K562 (cell line): ENCODE measurements around the gene SVEP1. TPM values are rescaled to one million over a fixed set of nuclear protein-coding genes. Genes with fewer than 3 reads are reported as not detected.

ENCODE experiments used
- BCOR ChIP-seq: fragments of 450-650 bp; IDR thresholded peaks from 2 replicates; pipeline ENCODE4 v1.6.1; 2016
- KAT7 ChIP-seq: sonication (generic); formaldehyde crosslinking; IDR thresholded peaks from 2 replicates; pipeline ENCODE4 v1.8.0; 2022; ENCODE audit warnings: missing genetic modification reagents, mild to moderate bottlenecking, borderline replicate concordance
- LEF1 ChIP-seq: fragments of 450-650 bp; IDR thresholded peaks from 2 replicates; pipeline ENCODE4 v1.6.1; 2016; ENCODE audit warnings: mild to moderate bottlenecking
- MAFF ChIP-seq: IDR thresholded peaks from 2 replicates; pipeline ENCODE4 v1.6.1; 2012; ENCODE audit warnings: low read length, improper control_type of control experiment
- MTA1 ChIP-seq: fragments of 450-650 bp; IDR thresholded peaks from 2 replicates; pipeline ENCODE4 v1.6.1; 2017; ENCODE audit warnings: borderline replicate concordance
- NFIC ChIP-seq: fragments of 450-650 bp; IDR thresholded peaks from 2 replicates; pipeline ENCODE4 v1.6.1; 2017; ENCODE audit warnings: mild to moderate bottlenecking, inconsistent platforms
- NRF1 ChIP-seq, 2 experiments: fragments of 450-650 bp; IDR thresholded peaks in 1 of 2; conservative IDR thresholded peaks in 1 of 2; 2 replicates each; pipeline ENCODE4 v1.6.1; 2014; ENCODE audit warnings: mild to moderate bottlenecking in 2 of 2
- PHF20 ChIP-seq: fragments of 450-650 bp; IDR thresholded peaks from 2 replicates; pipeline ENCODE4 v1.6.1; 2018; ENCODE audit not compliant: partially characterized antibody
- PML ChIP-seq: IDR thresholded peaks from 2 replicates; pipeline ENCODE4 v1.6.1; 2012; ENCODE audit warnings: low read length, inconsistent platforms
- PTTG1 ChIP-seq: fragments of 450-650 bp; IDR thresholded peaks from 2 replicates; pipeline ENCODE4 v1.6.1; 2016; ENCODE audit warnings: low read depth, mild to moderate bottlenecking, missing genetic modification characterization, missing compliant biosample characterization
- SIN3A ChIP-seq, 2 experiments: fragments of 150-350 bp in 1 of 2; IDR thresholded peaks; 2 replicates each; pipeline ENCODE4 v1.6.1; 2011 to 2016; ENCODE audit warnings: borderline replicate concordance in 2 of 2, low read depth in 2 of 2, low read length in 2 of 2, mild to moderate bottlenecking in 2 of 2, moderate library complexity in 2 of 2; ENCODE audit not compliant: control insufficient read depth in 1 of 2
- TAF7 ChIP-seq: fragments of 450-650 bp; IDR thresholded peaks from 2 replicates; pipeline ENCODE4 v1.6.1; 2016; ENCODE audit warnings: missing genetic modification characterization, missing compliant biosample characterization
- TAL1 ChIP-seq: fragments of 450-650 bp; IDR thresholded peaks from 2 replicates; pipeline ENCODE4 v1.6.1; 2016; ENCODE audit warnings: mild to moderate bottlenecking
- ZFPM2 ChIP-seq: fragments of 250-450 bp; sonication (Bioruptor Pico); IDR thresholded peaks from 2 replicates; pipeline ENCODE4 v1.5.1; 2022; ENCODE audit warnings: mild to moderate bottlenecking
- polyA plus RNA-seq, 8 experiments: library from polyadenylated mRNA; depleted of rRNA in 4 of 8; stranded (reverse) in 5 of 8; unstranded in 3 of 8; fragments of >200 nt; fragmentation: Nextera tagmentation in 2 of 8; fragmentation: Illumina TruSeq in 1 of 8; extraction: Ambion mirVana in 2 of 8; extraction: Trizol in 1 of 8; gene quantifications; 2 replicates each; pipeline versions ENCODE4 v1.2.1 to v1.2.3, GENCODE V29; 2011 to 2014; ENCODE audit warnings: inconsistent platforms in 1 of 8, missing spikeins in 1 of 8
- total RNA-seq, 7 experiments: library from RNA; depleted of rRNA in 6 of 7; stranded (reverse); fragments of >200 nt in 6 of 7; fragmentation: Illumina TruSeq in 2 of 7; extraction: Trizol in 2 of 7; gene quantifications; 2 replicates each; pipeline versions ENCODE4 v1.2.1 to v1.2.3, GENCODE V29; 2011 to 2021; ENCODE audit warnings: low replicate concordance in 1 of 7
- TF ChIP-seq, protein P1 (sequence below): fragments of 450-650 bp; IDR thresholded peaks from 2 replicates; pipeline ENCODE4 v1.6.1; 2018; ENCODE audit warnings: mild to moderate bottlenecking, low read depth; ENCODE audit not compliant: partially characterized antibody
- TF ChIP-seq, protein P2 (sequence below): IDR thresholded peaks from 2 replicates; pipeline ENCODE4 v1.6.1; 2016; ENCODE audit warnings: missing genetic modification characterization, missing compliant biosample characterization
- TF ChIP-seq, protein P3 (sequence below), 2 experiments: fragments of 450-650 bp; conservative IDR thresholded peaks; 2 replicates each; pipeline ENCODE4 v1.6.1; 2017; ENCODE audit warnings: mild to moderate bottlenecking in 2 of 2, moderate library complexity in 2 of 2
- TF ChIP-seq, protein P4 (sequence below): fragments of 250-450 bp; sonication (Bioruptor Pico); IDR thresholded peaks from 2 replicates; pipeline ENCODE4 v1.5.0; 2022; ENCODE audit warnings: mild to moderate bottlenecking

Gene SVEP1
- total and polyA plus RNA-seq, 9 of the 15 experiments (the other 6 are each of a cell fraction or from before 2014, with no cell fraction given): 0.20 to 0.84 (median 0.43) TPM

DNA sequence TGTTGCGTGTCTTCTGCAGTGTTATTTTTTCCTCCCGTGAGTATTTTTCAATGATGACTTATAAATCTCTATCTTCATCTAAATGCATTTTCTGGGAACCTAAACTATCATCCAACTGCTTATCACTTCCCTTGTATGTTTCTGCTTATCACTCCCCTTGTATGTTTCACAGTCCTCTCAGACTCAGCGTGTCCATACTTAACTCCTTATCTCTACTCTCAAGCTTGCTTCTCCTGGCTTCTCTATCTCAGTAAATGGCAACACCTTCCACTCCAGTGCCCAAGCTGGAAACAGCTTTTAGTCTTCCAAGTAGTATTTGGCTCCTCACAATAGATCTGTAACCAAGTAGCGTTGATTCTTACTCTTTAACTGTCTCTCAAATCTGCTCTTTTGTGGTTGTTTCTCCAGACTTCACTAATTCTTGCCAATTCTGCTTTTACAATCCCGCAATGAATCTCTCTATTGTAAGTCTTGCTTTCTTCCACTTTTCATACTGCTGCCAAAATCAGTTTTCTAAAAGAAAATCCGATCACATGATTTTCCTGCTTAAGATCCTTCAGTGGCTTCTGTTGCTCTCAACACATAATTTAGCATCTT, 208.0 kb downstream of the SVEP1 start (continued):
- TF ChIP-seq, protein P1, sequence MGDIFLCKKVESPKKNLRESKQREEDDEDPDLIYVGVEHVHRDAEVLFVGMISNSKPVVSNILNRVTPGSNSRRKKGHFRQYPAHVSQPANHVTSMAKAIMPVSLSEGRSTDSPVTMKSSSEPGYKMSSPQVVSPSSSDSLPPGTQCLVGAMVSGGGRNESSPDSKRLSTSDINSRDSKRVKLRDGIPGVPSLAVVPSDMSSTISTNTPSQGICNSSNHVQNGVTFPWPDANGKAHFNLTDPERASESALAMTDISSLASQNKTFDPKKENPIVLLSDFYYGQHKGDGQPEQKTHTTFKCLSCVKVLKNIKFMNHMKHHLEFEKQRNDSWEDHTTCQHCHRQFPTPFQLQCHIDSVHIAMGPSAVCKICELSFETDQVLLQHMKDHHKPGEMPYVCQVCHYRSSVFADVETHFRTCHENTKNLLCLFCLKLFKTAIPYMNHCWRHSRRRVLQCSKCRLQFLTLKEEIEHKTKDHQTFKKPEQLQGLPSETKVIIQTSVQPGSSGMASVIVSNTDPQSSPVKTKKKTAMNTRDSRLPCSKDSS: no peak
- TF ChIP-seq BCOR (peak; percentile 98), KAT7 (CRISPR knock-in tag) (no peak), PTTG1 (tag) (0 out of 2 replicates have a peak, but pooled peaks have one; percentile 14), MTA1 (peak; percentile 95), PHF20 (peak; percentile 82), TAF7 (no peak), TAL1 (peak; percentile 100), MAFF (no peak), NFIC (peak; percentile 98), PML (peak; percentile 100), NRF1 (conservative IDR thresholded peaks at IDR 0.05 in 1 of 2, IDR thresholded peaks at IDR 0.05 in 1 of 2) (no peak), LEF1 (peak; percentile 99), ZFPM2 (CRISPR knock-in tag) (no peak), SIN3A (IDR thresholded peaks at IDR 0.05; ENCODE audit: borderline replicate concordance in 2 of 2, control insufficient read depth in 1 of 2, low read depth in 2 of 2, low read length in 2 of 2) (no peak)
- TF ChIP-seq, protein P2, sequence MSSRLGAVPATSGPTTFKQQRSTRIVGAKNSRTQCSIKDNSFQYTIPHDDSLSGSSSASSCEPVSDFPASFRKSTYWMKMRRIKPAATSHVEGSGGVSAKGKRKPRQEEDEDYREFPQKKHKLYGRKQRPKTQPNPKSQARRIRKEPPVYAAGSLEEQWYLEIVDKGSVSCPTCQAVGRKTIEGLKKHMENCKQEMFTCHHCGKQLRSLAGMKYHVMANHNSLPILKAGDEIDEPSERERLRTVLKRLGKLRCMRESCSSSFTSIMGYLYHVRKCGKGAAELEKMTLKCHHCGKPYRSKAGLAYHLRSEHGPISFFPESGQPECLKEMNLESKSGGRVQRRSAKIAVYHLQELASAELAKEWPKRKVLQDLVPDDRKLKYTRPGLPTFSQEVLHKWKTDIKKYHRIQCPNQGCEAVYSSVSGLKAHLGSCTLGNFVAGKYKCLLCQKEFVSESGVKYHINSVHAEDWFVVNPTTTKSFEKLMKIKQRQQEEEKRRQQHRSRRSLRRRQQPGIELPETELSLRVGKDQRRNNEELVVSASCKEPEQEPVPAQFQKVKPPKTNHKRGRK: no peak
- TF ChIP-seq, protein P3, sequence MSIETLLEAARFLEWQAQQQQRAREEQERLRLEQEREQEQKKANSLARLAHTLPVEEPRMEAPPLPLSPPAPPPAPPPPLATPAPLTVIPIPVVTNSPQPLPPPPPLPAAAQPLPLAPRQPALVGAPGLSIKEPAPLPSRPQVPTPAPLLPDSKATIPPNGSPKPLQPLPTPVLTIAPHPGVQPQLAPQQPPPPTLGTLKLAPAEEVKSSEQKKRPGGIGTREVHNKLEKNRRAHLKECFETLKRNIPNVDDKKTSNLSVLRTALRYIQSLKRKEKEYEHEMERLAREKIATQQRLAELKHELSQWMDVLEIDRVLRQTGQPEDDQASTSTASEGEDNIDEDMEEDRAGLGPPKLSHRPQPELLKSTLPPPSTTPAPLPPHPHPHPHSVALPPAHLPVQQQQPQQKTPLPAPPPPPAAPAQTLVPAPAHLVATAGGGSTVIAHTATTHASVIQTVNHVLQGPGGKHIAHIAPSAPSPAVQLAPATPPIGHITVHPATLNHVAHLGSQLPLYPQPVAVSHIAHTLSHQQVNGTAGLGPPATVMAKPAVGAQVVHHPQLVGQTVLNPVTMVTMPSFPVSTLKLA (conservative IDR thresholded peaks at IDR 0.05): peak in 1 of 2 experiments; percentile 69; a peak in 2 of 4 replicates
- TF ChIP-seq, protein P4, sequence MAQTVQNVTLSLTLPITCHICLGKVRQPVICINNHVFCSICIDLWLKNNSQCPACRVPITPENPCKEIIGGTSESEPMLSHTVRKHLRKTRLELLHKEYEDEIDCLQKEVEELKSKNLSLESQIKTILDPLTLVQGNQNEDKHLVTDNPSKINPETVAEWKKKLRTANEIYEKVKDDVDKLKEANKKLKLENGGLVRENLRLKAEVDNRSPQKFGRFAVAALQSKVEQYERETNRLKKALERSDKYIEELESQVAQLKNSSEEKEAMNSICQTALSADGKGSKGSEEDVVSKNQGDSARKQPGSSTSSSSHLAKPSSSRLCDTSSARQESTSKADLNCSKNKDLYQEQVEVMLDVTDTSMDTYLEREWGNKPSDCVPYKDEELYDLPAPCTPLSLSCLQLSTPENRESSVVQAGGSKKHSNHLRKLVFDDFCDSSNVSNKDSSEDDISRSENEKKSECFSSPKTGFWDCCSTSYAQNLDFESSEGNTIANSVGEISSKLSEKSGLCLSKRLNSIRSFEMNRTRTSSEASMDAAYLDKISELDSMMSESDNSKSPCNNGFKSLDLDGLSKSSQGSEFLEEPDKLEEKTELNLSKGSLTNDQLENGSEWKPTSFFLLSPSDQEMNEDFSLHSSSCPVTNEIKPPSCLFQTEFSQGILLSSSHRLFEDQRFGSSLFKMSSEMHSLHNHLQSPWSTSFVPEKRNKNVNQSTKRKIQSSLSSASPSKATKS (CRISPR knock-in tag): no peak
